ENCODE measurements around the gene POLR3F. TPM values are rescaled to one million over a fixed set of nuclear protein-coding genes. Genes with fewer than 3 reads are reported as not detected.
"Not testable (repeated sequence)": the region's sequence is repeated elsewhere in the genome, so short reads cannot be mapped to it uniquely, and the experiment has no call there.

POLR3F gene
- total RNA-seq, 4 donors from 2014 or later, result 6.0 to 10.1 (median 7.7) TPM

DNA sequence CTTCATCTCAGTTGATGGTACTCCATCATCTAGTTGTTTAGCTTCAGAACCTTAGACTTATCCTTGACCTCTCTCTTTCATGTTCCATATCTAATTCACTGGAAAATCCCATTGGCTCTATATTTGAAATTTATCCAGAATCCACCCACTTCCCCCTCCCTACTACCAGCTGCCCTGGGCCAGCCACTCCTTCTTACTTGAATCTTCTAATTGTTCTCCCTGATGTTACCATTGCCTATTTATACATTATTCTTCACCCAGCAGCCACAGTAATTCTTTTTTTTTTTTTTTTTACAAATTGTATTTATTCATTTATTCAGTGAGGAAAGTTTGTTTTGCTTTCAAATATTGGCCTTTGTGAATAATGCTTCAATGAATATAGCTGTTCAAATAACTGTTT, 48.8 kb downstream of the POLR3F start:
- TF ChIP-seq, protein P1, sequence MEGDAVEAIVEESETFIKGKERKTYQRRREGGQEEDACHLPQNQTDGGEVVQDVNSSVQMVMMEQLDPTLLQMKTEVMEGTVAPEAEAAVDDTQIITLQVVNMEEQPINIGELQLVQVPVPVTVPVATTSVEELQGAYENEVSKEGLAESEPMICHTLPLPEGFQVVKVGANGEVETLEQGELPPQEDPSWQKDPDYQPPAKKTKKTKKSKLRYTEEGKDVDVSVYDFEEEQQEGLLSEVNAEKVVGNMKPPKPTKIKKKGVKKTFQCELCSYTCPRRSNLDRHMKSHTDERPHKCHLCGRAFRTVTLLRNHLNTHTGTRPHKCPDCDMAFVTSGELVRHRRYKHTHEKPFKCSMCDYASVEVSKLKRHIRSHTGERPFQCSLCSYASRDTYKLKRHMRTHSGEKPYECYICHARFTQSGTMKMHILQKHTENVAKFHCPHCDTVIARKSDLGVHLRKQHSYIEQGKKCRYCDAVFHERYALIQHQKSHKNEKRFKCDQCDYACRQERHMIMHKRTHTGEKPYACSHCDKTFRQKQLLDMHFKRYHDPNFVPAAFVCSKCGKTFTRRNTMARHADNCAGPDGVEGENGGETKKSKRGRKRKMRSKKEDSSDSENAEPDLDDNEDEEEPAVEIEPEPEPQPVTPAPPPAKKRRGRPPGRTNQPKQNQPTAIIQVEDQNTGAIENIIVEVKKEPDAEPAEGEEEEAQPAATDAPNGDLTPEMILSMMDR (IDR thresholded peaks at IDR 0.05), result no peak
- DNase-seq (ENCODE audit: low spot score), result no peak
- no peak for ATAC-seq (ENCODE audit: low FRiP score)

DNA sequence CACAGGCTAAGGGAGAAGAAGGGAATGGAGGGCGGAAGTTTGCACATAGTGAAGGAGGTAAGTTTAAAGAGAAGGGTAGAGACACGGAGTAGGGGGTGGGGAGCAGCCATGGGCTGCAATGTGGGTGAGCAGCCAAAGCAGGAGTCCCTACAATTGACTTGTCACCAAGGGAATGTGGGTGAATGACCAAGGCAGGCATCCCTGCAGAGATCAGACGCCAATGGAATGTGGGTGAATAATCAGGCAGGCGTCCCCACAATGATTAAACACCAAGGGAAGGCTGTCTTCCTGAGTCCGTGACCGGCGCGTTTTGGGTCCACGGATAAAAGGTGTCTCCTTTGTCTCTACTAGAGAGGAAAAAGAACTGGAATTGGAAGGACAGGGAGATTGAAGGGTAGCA, 54.9 kb downstream of the POLR3F start:
- not testable (repeated sequence) for ATAC-seq (ENCODE audit: low FRiP score); DNase-seq (ENCODE audit: low spot score)

DNA sequence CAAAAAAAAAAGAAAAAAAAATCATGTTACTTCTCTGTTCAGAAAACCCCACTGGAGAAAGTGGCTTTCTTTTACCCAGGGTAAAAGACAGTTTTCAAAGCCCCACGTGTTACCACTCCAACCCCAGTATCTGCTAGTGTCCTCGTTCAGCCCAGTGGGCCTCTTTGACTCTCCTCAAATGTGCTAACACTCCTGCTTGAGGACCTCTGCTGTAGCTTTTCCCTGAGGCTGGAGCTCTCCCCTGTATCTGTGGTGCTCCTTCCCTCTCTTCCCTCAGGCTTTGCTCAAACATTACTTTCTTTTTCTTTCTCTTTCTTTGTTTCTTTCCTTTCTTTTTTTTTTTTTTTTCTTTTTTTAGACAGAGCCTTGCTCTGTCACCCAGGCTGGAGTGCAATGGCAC, 55.9 kb downstream of the POLR3F start:
- TF ChIP-seq, protein P1 (IDR thresholded peaks at IDR 0.05), result no peak
- DNase-seq (ENCODE audit: low spot score) (no peak), ATAC-seq (ENCODE audit: low FRiP score) (no peak)

DNA sequence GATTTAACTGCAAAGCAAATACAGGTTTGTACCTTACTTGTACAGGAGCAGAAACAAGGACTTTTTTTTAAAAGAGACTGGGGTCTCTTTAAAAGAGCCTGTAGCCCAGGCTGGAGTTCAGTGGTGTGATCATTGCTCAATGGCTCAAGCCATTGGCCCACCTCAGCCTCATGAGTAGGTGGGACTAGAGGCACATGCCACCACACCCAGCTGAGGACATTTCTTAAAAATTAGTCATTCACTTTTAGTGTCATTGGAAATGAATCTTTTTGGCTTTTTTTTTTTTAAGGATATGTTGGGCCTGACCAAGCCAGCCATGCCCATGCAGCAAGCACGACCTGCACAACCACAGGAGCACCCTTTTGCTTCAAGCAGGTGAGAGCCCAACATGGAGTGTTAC, 57.5 kb downstream of the POLR3F start:
- DNase-seq (ENCODE audit: low spot score) (no peak), ATAC-seq (ENCODE audit: low FRiP score) (no peak)

DNA sequence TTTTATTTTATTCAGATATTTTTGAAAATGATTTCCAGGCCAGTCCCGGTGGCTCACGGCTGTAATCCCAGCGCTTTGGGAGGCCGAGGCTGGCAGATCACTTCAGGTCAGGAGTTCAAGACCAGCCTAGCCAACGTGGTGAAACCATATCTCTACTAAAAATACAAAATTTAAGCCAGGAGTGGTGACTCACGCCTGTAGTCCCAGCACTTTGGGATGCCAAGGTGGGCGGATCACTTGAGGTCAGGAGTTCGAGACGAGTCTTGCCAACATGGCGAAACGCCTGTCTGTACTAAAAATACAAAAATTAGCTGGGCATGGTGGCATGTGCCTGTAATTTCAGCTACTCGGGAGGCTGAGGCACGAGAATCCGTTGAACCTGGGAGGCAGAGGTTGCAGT, 59.6 kb downstream of the POLR3F start:
- not testable (repeated sequence) for DNase-seq (ENCODE audit: low spot score); ATAC-seq (ENCODE audit: low FRiP score)

More for the DNA sequence above, 57.5 kb downstream of the POLR3F start:
- TF ChIP-seq, protein P1 (IDR thresholded peaks at IDR 0.05), result no peak

DNA sequence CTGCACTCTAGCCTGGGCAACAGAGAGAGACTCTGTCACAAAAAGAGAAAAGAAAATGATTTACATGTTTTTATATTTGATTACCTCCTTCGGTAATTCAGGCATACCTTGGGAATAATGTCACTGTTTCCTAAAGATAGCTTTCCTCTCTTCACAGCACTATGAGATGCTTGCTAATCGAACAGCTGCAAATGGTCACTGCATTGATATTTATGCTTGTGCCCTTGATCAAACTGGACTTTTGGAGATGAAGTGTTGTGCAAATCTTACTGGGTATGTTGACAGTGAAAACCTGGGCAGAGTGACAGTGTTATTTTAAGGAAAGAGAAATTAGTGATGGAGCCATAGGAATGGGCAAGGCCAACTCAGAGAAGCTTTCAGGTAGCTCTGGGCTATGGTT, 60.1 kb downstream of the POLR3F start:
- TF ChIP-seq, protein P1 (IDR thresholded peaks at IDR 0.05), result no peak
- ATAC-seq (ENCODE audit: low FRiP score), result no peak
- no peak for DNase-seq (ENCODE audit: low spot score)

DNA sequence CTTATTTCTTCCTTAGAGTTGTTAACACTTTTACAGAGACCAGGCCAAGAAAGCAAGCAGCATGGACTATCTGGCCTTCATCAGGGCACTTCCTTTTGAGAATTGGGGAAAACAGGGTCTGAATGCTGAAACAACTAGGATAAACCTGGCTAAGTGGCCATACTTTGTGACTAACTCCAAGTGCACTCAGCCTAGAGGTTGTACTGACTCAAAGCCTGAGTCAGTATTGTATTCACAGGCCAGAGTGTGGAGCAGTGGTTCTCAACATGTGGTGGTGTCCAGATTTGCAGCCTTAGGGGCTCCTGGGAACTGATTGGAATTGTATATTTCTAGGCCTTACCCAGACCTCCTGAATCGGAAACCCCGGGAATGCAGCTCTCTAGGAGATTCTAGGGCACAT, 60.6 kb downstream of the POLR3F start:
- ATAC-seq (ENCODE audit: low FRiP score), result no peak
- TF ChIP-seq, protein P1 (IDR thresholded peaks at IDR 0.05), result no peak
- DNase-seq (ENCODE audit: low spot score), result no peak

DNA sequence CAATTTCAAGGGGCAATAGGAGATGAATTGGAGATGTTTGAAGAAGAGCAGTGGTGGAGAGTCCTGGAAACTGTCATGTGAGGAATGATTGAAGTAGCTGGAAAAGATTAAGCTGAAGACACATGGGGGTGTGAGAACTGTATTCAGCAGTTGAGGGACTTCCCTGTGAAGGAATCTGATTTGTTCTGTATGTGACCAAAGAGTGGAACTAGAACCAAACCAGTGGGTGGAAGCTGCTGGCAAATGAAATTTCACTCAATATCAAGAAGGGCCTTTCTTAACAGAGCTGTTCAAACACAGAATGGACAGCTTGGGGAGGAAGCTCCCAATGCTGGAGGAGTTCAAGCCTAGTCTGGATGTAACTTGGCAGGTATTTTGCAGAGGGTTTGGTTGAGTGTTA, 61.9 kb downstream of the POLR3F start:
- ATAC-seq (ENCODE audit: low FRiP score), result no peak
- TF ChIP-seq, protein P1 (IDR thresholded peaks at IDR 0.05), result no peak

More for the DNA sequence above, 61.9 kb downstream of the POLR3F start:
- no peak for DNase-seq (ENCODE audit: low spot score)

Data from omental fat pad (tissue), 4 donors.